HepG2 (cell line): ENCODE data around the gene SRBD1. TPM values are rescaled to one million over a fixed set of nuclear protein-coding genes. Genes with fewer than 3 reads are reported as not detected.

Experiments used
- ATAC-seq: fragments of 200-7000 bp; cut with Tn5 transposase; 3 replicates; pipeline ENCODE4 v1.9.1; 2020; ENCODE audit warnings: mild to moderate bottlenecking, moderate library complexity
- BruUV-seq: library from RNA; stranded (reverse); fragments of 400-500 nt; replicated peaks from 2 replicates; lab custom pipeline; 2021; lab: Mats Ljungman, UMichigan
- CTCF ChIA-PET: fragments of 300-600 bp; formaldehyde crosslinking; extraction: SDS; loops from one replicate; lab custom pipeline; 2021; ENCODE audit warnings: low total read pairs, inconsistent platforms, low intra/inter-chr PET ratio; lab: Yijun Ruan, JAX
- POLR2A ChIA-PET: fragments of 350-600 bp; sonication (Branson Sonifier 250); formaldehyde crosslinking; loops from one replicate; lab custom pipeline; 2020; ENCODE audit warnings: antibody characterized with exemption, inconsistent platforms; lab: Yijun Ruan, JAX
- DNase-seq: peaks from one replicate; pipeline ENCODE4 v3.0.0-alpha.2; 2015; ENCODE audit warnings: low spot score
- FAIRE-seq: peaks from 3 replicates; lab custom pipeline; 2011; peaks lifted over from hg19 to GRCh38; lab: Jason Lieb, UNC
- H2AFZ ChIP-seq: one replicate; pipeline ENCODE4 v1.6.1; 2011; ENCODE audit warnings: low read length, inconsistent platforms
- H3K27ac ChIP-seq: fragments of 300-600 bp; 3 replicates; pipeline ENCODE4 v1.8.0; 2011; ENCODE audit warnings: mixed run types, mild to moderate bottlenecking, mixed read lengths, low read length, inconsistent platforms; ENCODE audit not compliant: insufficient read depth; ENCODE audit errors: extremely low read length
- H3K27me3 ChIP-seq, 2 experiments: fragments of 200-600 bp in 1 of 2; 2 replicates in 1 of 2; 3 replicates in 1 of 2; pipeline versions ENCODE4 v1.6.0 to v1.8.0; 2011; ENCODE audit warnings: low read length in 2 of 2, mild to moderate bottlenecking in 2 of 2, moderate library complexity in 2 of 2, inconsistent platforms in 1 of 2; ENCODE audit not compliant: insufficient read depth in 2 of 2, control insufficient read depth in 1 of 2
- H3K36me3 ChIP-seq, 2 experiments: fragments of 200-600 bp in 1 of 2; replicated peaks in 1 of 2; 2 replicates in 1 of 2; 3 replicates in 1 of 2; pipeline versions ENCODE4 v1.5.1 to v1.8.0; 2011; ENCODE audit warnings: low read length in 2 of 2, inconsistent platforms in 1 of 2; ENCODE audit not compliant: insufficient read depth in 2 of 2, control insufficient read depth in 1 of 2
- H3K4me1 ChIP-seq: 2 replicates; pipeline ENCODE4 v1.5.1; 2012; ENCODE audit warnings: low read length, inconsistent platforms; ENCODE audit not compliant: insufficient read depth
- H3K4me2 ChIP-seq: 2 replicates; pipeline ENCODE4 v1.6.0; 2011; ENCODE audit warnings: low read depth, low read length, inconsistent platforms
- H3K4me3 ChIP-seq, 3 experiments: fragments of 200-600 bp in 1 of 3; sonication (generic), shearing (Covaris generic) in 1 of 3; replicated peaks in 1 of 3; 2 replicates each; pipeline ENCODE4 v1.5.1; 2011 to 2016; ENCODE audit warnings: low read length in 3 of 3, inconsistent platforms in 2 of 3, low read depth in 2 of 3, mild to moderate bottlenecking in 2 of 3, control low read depth in 1 of 3, mixed read lengths in 1 of 3; ENCODE audit not compliant: insufficient read depth in 1 of 3
- H3K79me2 ChIP-seq: one replicate; pipeline ENCODE4 v1.6.1; 2011; ENCODE audit warnings: low read length, inconsistent platforms; ENCODE audit not compliant: insufficient read depth
- H3K9ac ChIP-seq: 2 replicates; pipeline ENCODE4 v1.6.0; 2011; ENCODE audit warnings: mild to moderate bottlenecking, low read depth, low read length, inconsistent platforms; ENCODE audit not compliant: insufficient read depth
- H3K9me3 ChIP-seq: 2 replicates; pipeline ENCODE4 v1.5.1; 2012; ENCODE audit warnings: mild to moderate bottlenecking, low read length
- H4K20me1 ChIP-seq: 2 replicates; pipeline ENCODE4 v1.6.0; 2011; ENCODE audit warnings: inconsistent platforms, mild to moderate bottlenecking, low read length, moderate library complexity; ENCODE audit not compliant: insufficient read depth
- DR1 ChIP-seq: sonication (generic); formaldehyde crosslinking; IDR thresholded peaks from 2 replicates; pipeline ENCODE4 v1.8.0; 2021; ENCODE audit warnings: mild to moderate bottlenecking, missing genetic modification reagents, inconsistent platforms
- ETV6 ChIP-seq: sonication (generic); formaldehyde crosslinking; conservative IDR thresholded peaks from 2 replicates; pipeline ENCODE4 v1.4.0; 2020; ENCODE audit warnings: missing genetic modification reagents
- FOSL2 ChIP-seq: sonication (generic); formaldehyde crosslinking; IDR thresholded peaks from 2 replicates; pipeline ENCODE4 v1.4.0; 2020; ENCODE audit warnings: missing genetic modification reagents
- SMARCE1 ChIP-seq: fragments of 450-650 bp; IDR thresholded peaks from 2 replicates; pipeline ENCODE4 v1.6.1; 2017; ENCODE audit warnings: borderline replicate concordance
- ZBTB20 ChIP-seq: sonication (generic); formaldehyde crosslinking; IDR thresholded peaks from 2 replicates; pipeline ENCODE4 v1.8.1; 2023; ENCODE audit warnings: missing genetic modification reagents, low read depth, mild to moderate bottlenecking, borderline replicate concordance
- ZNF225 ChIP-seq: sonication (generic); formaldehyde crosslinking; IDR thresholded peaks from 2 replicates; pipeline ENCODE4 v1.4.0; 2020; ENCODE audit warnings: mild to moderate bottlenecking, missing genetic modification reagents
- ZNF33A ChIP-seq: sonication (generic); formaldehyde crosslinking; IDR thresholded peaks from 2 replicates; pipeline ENCODE4 v1.5.1; 2020; ENCODE audit warnings: missing genetic modification reagents, mild to moderate bottlenecking, moderate library complexity, borderline replicate concordance
- ZNF7 ChIP-seq: IDR thresholded peaks from 2 replicates; pipeline ENCODE4 v1.6.1; 2016; ENCODE audit warnings: missing biosample characterization, missing genetic modification reagents
- WGBS: methylation state at CpG from one replicate; pipeline ENCODE4 v1.1.6; 2017; ENCODE audit warnings: low lambda C conversion rate; 5-methylcytosine and 5-hydroxymethylcytosine counted together
- in situ Hi-C: cut with HindIII; loops from 2 replicates; pipeline ENCODE4 v1.10.0; 2017; ENCODE audit warnings: low pct_unique_long_range_greater_than_20kb; ENCODE audit not compliant: extremely low pct_ligation_motif_present
- intact Hi-C: fragments of 100-400 bp; cut with micrococcal nuclease; formaldehyde crosslinking; loops from one replicate; pipeline ENCODE4 v1.10.0; 2022; ENCODE audit not compliant: unreplicated experiment
- polyA plus RNA-seq, 8 experiments: library from polyadenylated mRNA; depleted of rRNA in 3 of 8; stranded (reverse) in 7 of 8; unstranded in 1 of 8; fragments of >200 nt; fragmentation: Illumina TruSeq in 4 of 8; extraction: Trizol in 4 of 8; gene quantifications; 2 replicates each; pipeline versions ENCODE4 v1.2.1 to v1.2.3, GENCODE V29; 2011 to 2016; ENCODE audit warnings: low read depth in 4 of 8, missing spikeins in 1 of 8, mixed read lengths in 1 of 8; ENCODE audit not compliant: insufficient read depth in 1 of 8
- total RNA-seq, 5 experiments: library from RNA; depleted of rRNA; stranded (reverse); fragments of >200 nt; fragmentation: Illumina TruSeq; extraction: Trizol; gene quantifications; 2 replicates each; pipeline ENCODE4 v1.2.3, GENCODE V29; 2016; ENCODE audit warnings: low read depth in 1 of 5
- TF ChIP-seq, protein P1 (sequence below): sonication (generic); formaldehyde crosslinking; IDR thresholded peaks from 2 replicates; pipeline ENCODE4 v1.4.0; 2020; ENCODE audit warnings: mild to moderate bottlenecking, missing genetic modification reagents
- TF ChIP-seq, protein P2 (sequence below): IDR thresholded peaks from 2 replicates; pipeline ENCODE4 v1.6.1; 2016; ENCODE audit warnings: mild to moderate bottlenecking, missing biosample characterization, missing genetic modification reagents
- TF ChIP-seq, protein P3 (sequence below): sonication (generic); formaldehyde crosslinking; IDR thresholded peaks from 2 replicates; pipeline ENCODE4 v1.5.0; 2020; ENCODE audit warnings: mild to moderate bottlenecking, low read depth, missing genetic modification reagents, borderline replicate concordance
- TF ChIP-seq, protein P4 (sequence below): sonication (generic); formaldehyde crosslinking; conservative IDR thresholded peaks from 2 replicates; pipeline ENCODE4 v1.5.0; 2020; ENCODE audit warnings: missing genetic modification reagents
- TF ChIP-seq, protein P5 (sequence below): sonication (generic); formaldehyde crosslinking; IDR thresholded peaks from 2 replicates; pipeline ENCODE4 v1.4.0; 2020; ENCODE audit warnings: missing genetic modification reagents, borderline replicate concordance
- TF ChIP-seq, protein P6 (sequence below): sonication (generic); formaldehyde crosslinking; conservative IDR thresholded peaks from 2 replicates; pipeline ENCODE4 v1.8.0; 2022; ENCODE audit warnings: missing genetic modification reagents

The SRBD1 gene
- total and polyA plus RNA-seq, 2 of the 13 experiments (the other 11 are each of a cell fraction or from before 2014, with no cell fraction given): 3.2 to 23.9 TPM

DNA sequence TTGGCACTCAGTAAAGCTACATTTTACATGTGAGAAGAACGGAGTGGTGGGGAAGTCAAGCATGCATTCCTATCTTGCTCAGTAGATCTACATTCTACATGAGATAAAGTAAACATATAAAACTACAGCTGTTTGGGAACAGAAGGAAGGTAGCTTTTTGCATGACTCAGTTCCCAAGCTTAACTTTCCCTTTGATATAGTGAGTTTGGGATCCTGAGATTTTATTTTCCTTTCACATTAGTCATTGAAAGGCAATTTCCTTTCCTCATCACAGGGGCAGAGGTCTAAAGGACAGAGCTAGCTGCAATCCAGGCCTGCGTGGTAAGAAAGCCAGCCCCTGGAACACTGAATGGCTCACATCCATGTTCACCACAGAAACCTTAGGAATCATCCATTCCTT is 257.2 kb downstream of the SRBD1 start (continued):
- TF ChIP-seq, protein P1, sequence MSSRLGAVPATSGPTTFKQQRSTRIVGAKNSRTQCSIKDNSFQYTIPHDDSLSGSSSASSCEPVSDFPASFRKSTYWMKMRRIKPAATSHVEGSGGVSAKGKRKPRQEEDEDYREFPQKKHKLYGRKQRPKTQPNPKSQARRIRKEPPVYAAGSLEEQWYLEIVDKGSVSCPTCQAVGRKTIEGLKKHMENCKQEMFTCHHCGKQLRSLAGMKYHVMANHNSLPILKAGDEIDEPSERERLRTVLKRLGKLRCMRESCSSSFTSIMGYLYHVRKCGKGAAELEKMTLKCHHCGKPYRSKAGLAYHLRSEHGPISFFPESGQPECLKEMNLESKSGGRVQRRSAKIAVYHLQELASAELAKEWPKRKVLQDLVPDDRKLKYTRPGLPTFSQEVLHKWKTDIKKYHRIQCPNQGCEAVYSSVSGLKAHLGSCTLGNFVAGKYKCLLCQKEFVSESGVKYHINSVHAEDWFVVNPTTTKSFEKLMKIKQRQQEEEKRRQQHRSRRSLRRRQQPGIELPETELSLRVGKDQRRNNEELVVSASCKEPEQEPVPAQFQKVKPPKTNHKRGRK: no peak
- TF ChIP-seq FOSL2 (CRISPR knock-in tag): peak; percentile 75
- no peak for TF ChIP-seq SMARCE1

DNA sequence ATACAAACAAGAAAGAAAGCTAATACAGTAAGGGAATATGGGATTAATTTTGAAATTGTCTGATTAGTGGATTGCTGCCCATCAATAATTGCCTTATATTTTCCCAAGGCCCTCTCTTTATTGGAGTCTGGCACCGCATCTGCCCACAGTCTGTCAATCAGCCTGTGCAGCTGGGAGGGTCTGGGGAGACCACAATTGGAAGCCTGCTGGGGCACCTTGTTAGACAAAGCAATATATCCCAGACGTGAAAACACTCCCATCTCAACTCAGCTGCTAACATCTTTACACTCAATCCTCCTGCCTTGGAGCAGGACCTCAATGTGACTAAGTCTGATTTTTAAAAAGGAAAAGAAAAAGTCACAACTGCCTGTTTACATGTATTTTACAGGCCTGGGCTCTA is 258.6 kb downstream of the SRBD1 start:
- Histone ChIP-seq H3K27me3 (no peaks in the 10 kb centered on the region), H3K4me1 (no peaks in the 10 kb centered on the region), H3K4me2 (no peak overlapping the region), H3K9ac (no peak overlapping the region), H3K27ac (no peak overlapping the region), H3K79me2 (no peaks in the 10 kb centered on the region), H3K36me3 (no peaks in the 10 kb centered on the region), H2AFZ (no peak overlapping the region), H4K20me1 (no peaks in the 10 kb centered on the region), H3K9me3 (no peaks in the 10 kb centered on the region), H3K4me3 (no peak overlapping the region)
- intact Hi-C loops: no loop called here
- FAIRE-seq (no peak), DNase-seq (no peak), ATAC-seq (no peak)
- CTCF ChIA-PET: no interaction called here
- in situ Hi-C loops: no loop called here
- POLR2A ChIA-PET: no interaction called here
- WGBS: 31% methylated on average over 2 of the region's 2 CpGs
- BruUV-seq: no TSS peak
- TF ChIP-seq, protein P2, sequence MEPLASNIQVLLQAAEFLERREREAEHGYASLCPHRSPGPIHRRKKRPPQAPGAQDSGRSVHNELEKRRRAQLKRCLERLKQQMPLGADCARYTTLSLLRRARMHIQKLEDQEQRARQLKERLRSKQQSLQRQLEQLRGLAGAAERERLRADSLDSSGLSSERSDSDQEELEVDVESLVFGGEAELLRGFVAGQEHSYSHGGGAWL: no peak
- TF ChIP-seq ZBTB20 (CRISPR knock-in tag): no peak
- TF ChIP-seq, protein P3, sequence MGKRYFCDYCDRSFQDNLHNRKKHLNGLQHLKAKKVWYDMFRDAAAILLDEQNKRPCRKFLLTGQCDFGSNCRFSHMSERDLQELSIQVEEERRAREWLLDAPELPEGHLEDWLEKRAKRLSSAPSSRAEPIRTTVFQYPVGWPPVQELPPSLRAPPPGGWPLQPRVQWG (CRISPR knock-in tag): no peak
- TF ChIP-seq DR1 (CRISPR knock-in tag): no peak
- TF ChIP-seq, protein P4, sequence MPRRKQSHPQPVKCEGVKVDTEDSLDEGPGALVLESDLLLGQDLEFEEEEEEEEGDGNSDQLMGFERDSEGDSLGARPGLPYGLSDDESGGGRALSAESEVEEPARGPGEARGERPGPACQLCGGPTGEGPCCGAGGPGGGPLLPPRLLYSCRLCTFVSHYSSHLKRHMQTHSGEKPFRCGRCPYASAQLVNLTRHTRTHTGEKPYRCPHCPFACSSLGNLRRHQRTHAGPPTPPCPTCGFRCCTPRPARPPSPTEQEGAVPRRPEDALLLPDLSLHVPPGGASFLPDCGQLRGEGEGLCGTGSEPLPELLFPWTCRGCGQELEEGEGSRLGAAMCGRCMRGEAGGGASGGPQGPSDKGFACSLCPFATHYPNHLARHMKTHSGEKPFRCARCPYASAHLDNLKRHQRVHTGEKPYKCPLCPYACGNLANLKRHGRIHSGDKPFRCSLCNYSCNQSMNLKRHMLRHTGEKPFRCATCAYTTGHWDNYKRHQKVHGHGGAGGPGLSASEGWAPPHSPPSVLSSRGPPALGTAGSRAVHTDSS (CRISPR knock-in tag): no peak
- no peak for TF ChIP-seq ETV6 (CRISPR knock-in tag)
- TF ChIP-seq, protein P5, sequence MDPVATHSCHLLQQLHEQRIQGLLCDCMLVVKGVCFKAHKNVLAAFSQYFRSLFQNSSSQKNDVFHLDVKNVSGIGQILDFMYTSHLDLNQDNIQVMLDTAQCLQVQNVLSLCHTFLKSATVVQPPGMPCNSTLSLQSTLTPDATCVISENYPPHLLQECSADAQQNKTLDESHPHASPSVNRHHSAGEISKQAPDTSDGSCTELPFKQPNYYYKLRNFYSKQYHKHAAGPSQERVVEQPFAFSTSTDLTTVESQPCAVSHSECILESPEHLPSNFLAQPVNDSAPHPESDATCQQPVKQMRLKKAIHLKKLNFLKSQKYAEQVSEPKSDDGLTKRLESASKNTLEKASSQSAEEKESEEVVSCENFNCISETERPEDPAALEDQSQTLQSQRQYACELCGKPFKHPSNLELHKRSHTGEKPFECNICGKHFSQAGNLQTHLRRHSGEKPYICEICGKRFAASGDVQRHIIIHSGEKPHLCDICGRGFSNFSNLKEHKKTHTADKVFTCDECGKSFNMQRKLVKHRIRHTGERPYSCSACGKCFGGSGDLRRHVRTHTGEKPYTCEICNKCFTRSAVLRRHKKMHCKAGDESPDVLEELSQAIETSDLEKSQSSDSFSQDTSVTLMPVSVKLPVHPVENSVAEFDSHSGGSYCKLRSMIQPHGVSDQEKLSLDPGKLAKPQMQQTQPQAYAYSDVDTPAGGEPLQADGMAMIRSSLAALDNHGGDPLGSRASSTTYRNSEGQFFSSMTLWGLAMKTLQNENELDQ (CRISPR knock-in tag): no peak
- no peak for TF ChIP-seq ZNF225 (CRISPR knock-in tag)
- TF ChIP-seq ZNF7 (CRISPR knock-in tag): no peak
- no peak for TF ChIP-seq ZNF33A (CRISPR knock-in tag)
- TF ChIP-seq, protein P6, sequence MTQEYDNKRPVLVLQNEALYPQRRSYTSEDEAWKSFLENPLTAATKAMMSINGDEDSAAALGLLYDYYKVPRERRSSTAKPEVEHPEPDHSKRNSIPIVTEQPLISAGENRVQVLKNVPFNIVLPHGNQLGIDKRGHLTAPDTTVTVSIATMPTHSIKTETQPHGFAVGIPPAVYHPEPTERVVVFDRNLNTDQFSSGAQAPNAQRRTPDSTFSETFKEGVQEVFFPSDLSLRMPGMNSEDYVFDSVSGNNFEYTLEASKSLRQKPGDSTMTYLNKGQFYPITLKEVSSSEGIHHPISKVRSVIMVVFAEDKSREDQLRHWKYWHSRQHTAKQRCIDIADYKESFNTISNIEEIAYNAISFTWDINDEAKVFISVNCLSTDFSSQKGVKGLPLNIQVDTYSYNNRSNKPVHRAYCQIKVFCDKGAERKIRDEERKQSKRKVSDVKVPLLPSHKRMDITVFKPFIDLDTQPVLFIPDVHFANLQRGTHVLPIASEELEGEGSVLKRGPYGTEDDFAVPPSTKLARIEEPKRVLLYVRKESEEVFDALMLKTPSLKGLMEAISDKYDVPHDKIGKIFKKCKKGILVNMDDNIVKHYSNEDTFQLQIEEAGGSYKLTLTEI (CRISPR knock-in tag): no peak
